SK-N-SH (cell line): Measurements from ENCODE around the gene TTC7B. TPM values are rescaled to one million over a fixed set of nuclear protein-coding genes. Genes with fewer than 3 reads are reported as not detected.

Experiments used
- CTCF ChIA-PET: fragments of 300-600, 350-600 bp; formaldehyde crosslinking; extraction: SDS; loops from one replicate; lab custom pipeline; 2021; lab: Yijun Ruan, JAX
- POLR2A ChIA-PET: fragments of 350-600 bp; sonication (Branson Sonifier 250); formaldehyde crosslinking; extraction: SDS; loops from one replicate; lab custom pipeline; 2020; ENCODE audit warnings: antibody characterized with exemption, inconsistent platforms; lab: Yijun Ruan, JAX
- DNase-seq: peaks from one replicate; pipeline ENCODE4 v3.0.0; 2012
- H2AFZ ChIP-seq: fragments of 200-600 bp; sonication (generic); 2 replicates; pipeline ENCODE4 v1.8.1; 2016; ENCODE audit warnings: antibody characterized with exemption, mild to moderate bottlenecking, low read depth
- H3F3A ChIP-seq: fragments of 200-600 bp; sonication (generic); replicated peaks from 2 replicates; pipeline ENCODE3; 2016; ENCODE audit warnings: antibody characterized with exemption, mild to moderate bottlenecking; ENCODE audit not compliant: insufficient read depth
- H3K27ac ChIP-seq, 2 experiments: fragments of 200-500 bp in 1 of 2; fragments of 200-600 bp in 1 of 2; sonication (Bioruptor generic) in 1 of 2; sonication (generic), shearing (Covaris generic) in 1 of 2; 2 replicates each; pipeline versions ENCODE4 v1.5.1 to v1.6.1; 2014 to 2016; ENCODE audit warnings: low read depth in 2 of 2, inconsistent platforms in 1 of 2, low read length in 1 of 2, mild to moderate bottlenecking in 1 of 2, mixed read lengths in 1 of 2
- H3K27me3 ChIP-seq: fragments of 200-600 bp; sonication (generic), shearing (Covaris generic); 2 replicates; pipeline ENCODE4 v1.6.1; 2016; ENCODE audit warnings: mixed run types; ENCODE audit not compliant: insufficient read depth
- H3K36me3 ChIP-seq, 2 experiments: fragments of 200-500 bp in 1 of 2; fragments of 200-600 bp in 1 of 2; sonication (Bioruptor generic) in 1 of 2; sonication (generic) in 1 of 2; replicated peaks in 1 of 2; 2 replicates each; pipeline versions ENCODE3 to v1.5.1; 2014 to 2016; ENCODE audit warnings: low read length in 1 of 2, mild to moderate bottlenecking in 1 of 2; ENCODE audit not compliant: insufficient read depth in 2 of 2, control insufficient read depth in 1 of 2
- H3K4me1 ChIP-seq, 2 experiments: fragments of 200-500 bp in 1 of 2; fragments of 200-600 bp in 1 of 2; sonication (Bioruptor generic) in 1 of 2; sonication (generic), shearing (Covaris generic) in 1 of 2; 2 replicates each; pipeline versions ENCODE4 v1.5.1 to v1.6.1; 2014 to 2016; ENCODE audit warnings: low read depth in 1 of 2, low read length in 1 of 2, mixed run types in 1 of 2; ENCODE audit not compliant: insufficient read depth in 2 of 2, control insufficient read depth in 1 of 2
- H3K4me2 ChIP-seq: fragments of 200-600 bp; sonication (generic), shearing (Covaris generic); 2 replicates; pipeline ENCODE4 v1.6.1; 2017; ENCODE audit warnings: mixed run types
- H3K4me3 ChIP-seq, 2 experiments: fragments of 200-500 bp in 1 of 2; fragments of 200-600 bp in 1 of 2; sonication (Bioruptor generic) in 1 of 2; sonication (generic), shearing (Covaris generic) in 1 of 2; 2 replicates each; pipeline versions ENCODE4 v1.5.1 to v1.8.1; 2014 to 2016; ENCODE audit warnings: low read depth in 2 of 2, inconsistent platforms in 1 of 2, low read length in 1 of 2, mild to moderate bottlenecking in 1 of 2, mixed read lengths in 1 of 2, moderate library complexity in 1 of 2
- H3K79me2 ChIP-seq: fragments of 200-600 bp; sonication (generic); 2 replicates; pipeline ENCODE4 v1.8.1; 2017; ENCODE audit warnings: mild to moderate bottlenecking; ENCODE audit not compliant: insufficient read depth
- H3K9ac ChIP-seq: fragments of 200-600 bp; sonication (generic); 2 replicates; pipeline ENCODE4 v1.6.1; 2017; ENCODE audit warnings: mixed run types
- H3K9me2 ChIP-seq: fragments of 200-600 bp; sonication (generic); 2 replicates; pipeline ENCODE4 v1.6.1; 2017; ENCODE audit warnings: mixed run types
- H3K9me3 ChIP-seq: fragments of 200-600 bp; sonication (generic); 2 replicates; pipeline ENCODE4 v1.6.1; 2017; ENCODE audit warnings: mixed run types, mild to moderate bottlenecking, moderate library complexity
- H4K20me1 ChIP-seq: fragments of 200-600 bp; sonication (generic); 2 replicates; pipeline ENCODE4 v1.6.1; 2017; ENCODE audit warnings: mild to moderate bottlenecking, mixed run types; ENCODE audit not compliant: insufficient read depth
- EP300 ChIP-seq, 2 experiments: IDR thresholded peaks; 2 replicates each; pipeline versions ENCODE4 v1.4.0 to v1.6.1; 2012; ENCODE audit warnings: borderline replicate concordance in 1 of 2, low read depth in 1 of 2, low read length in 1 of 2
- FOSL2 ChIP-seq: IDR thresholded peaks from 2 replicates; pipeline ENCODE4 v1.4.0; 2012; ENCODE audit warnings: low read depth, mild to moderate bottlenecking, moderate library complexity, borderline replicate concordance
- FOXJ3 ChIP-seq: sonication (generic); formaldehyde crosslinking; IDR thresholded peaks from 2 replicates; pipeline ENCODE4 v1.5.1; 2020; ENCODE audit warnings: mild to moderate bottlenecking, missing genetic modification reagents
- FOXM1 ChIP-seq: IDR thresholded peaks from 2 replicates; pipeline ENCODE4 v1.4.0; 2012; ENCODE audit warnings: low read depth, mild to moderate bottlenecking
- IRF3 ChIP-seq: fragments of 150-350 bp; IDR thresholded peaks from 2 replicates; pipeline ENCODE4 v1.6.1; 2016; ENCODE audit warnings: mild to moderate bottlenecking, low read depth, low read length
- MEF2A ChIP-seq: IDR thresholded peaks from 2 replicates; pipeline ENCODE4 v1.4.0; 2012; ENCODE audit warnings: low read depth, borderline replicate concordance
- MXI1 ChIP-seq: IDR thresholded peaks from 2 replicates; pipeline ENCODE4 v1.6.1; 2012; ENCODE audit warnings: mild to moderate bottlenecking, low read depth, low read length, improper control_type of control experiment
- NFIC ChIP-seq: IDR thresholded peaks from 2 replicates; pipeline ENCODE4 v1.4.0; 2012; ENCODE audit warnings: borderline replicate concordance
- RAD21 ChIP-seq: IDR thresholded peaks from 2 replicates; pipeline ENCODE4 v1.6.1; 2012; ENCODE audit warnings: mild to moderate bottlenecking, low read length
- RFX5 ChIP-seq: IDR thresholded peaks from 2 replicates; pipeline ENCODE4 v1.6.1; 2012; ENCODE audit warnings: mild to moderate bottlenecking, improper control_type of control experiment, low read length
- RXRA ChIP-seq: IDR thresholded peaks from 2 replicates; pipeline ENCODE4 v1.4.0; 2012; ENCODE audit warnings: low read depth, mild to moderate bottlenecking, borderline replicate concordance
- SIN3A ChIP-seq: IDR thresholded peaks from 2 replicates; pipeline ENCODE4 v1.6.1; 2012; ENCODE audit warnings: low read depth, mild to moderate bottlenecking, low read length, moderate library complexity, borderline replicate concordance
- TAF1 ChIP-seq: IDR thresholded peaks from 2 replicates; pipeline ENCODE4 v1.6.1; 2012; ENCODE audit warnings: low read depth, mild to moderate bottlenecking, low read length, moderate library complexity, borderline replicate concordance
- TCF12 ChIP-seq: IDR thresholded peaks from 2 replicates; pipeline ENCODE4 v1.4.0; 2012
- TEAD4 ChIP-seq: IDR thresholded peaks from 2 replicates; pipeline ENCODE4 v1.4.0; 2012; ENCODE audit warnings: mild to moderate bottlenecking, borderline replicate concordance; ENCODE audit not compliant: insufficient read depth
- USF1 ChIP-seq: IDR thresholded peaks from 2 replicates; pipeline ENCODE4 v1.4.0; 2012; ENCODE audit warnings: low read depth, borderline replicate concordance
- WGBS: methylation state at CpG from one replicate; pipeline ENCODE4 v1.1.6; 2017; ENCODE audit warnings: low lambda C conversion rate; 5-methylcytosine and 5-hydroxymethylcytosine counted together
- polyA plus RNA-seq, 3 experiments: library from polyadenylated mRNA; depleted of rRNA; stranded (reverse); fragments of >200 nt; gene quantifications; 2 replicates each; pipeline ENCODE4 v1.2.3, GENCODE V29; 2012
- TF ChIP-seq, protein P1 (sequence below): fragments of 150-350 bp; IDR thresholded peaks from 2 replicates; pipeline ENCODE4 v1.6.1; 2017; ENCODE audit warnings: antibody characterized with exemption, low read length, low read depth, borderline replicate concordance
- TF ChIP-seq, protein P2 (sequence below): IDR thresholded peaks from 2 replicates; pipeline ENCODE4; 2012
- TF ChIP-seq, protein P3 (sequence below): IDR thresholded peaks from 2 replicates; pipeline ENCODE4 v1.4.0; 2012; ENCODE audit warnings: low read depth, borderline replicate concordance

The TTC7B gene
- polyA plus RNA-seq, 1 of the 3 experiments (the other 2 are of a cell fraction): 43.1 TPM

DNA sequence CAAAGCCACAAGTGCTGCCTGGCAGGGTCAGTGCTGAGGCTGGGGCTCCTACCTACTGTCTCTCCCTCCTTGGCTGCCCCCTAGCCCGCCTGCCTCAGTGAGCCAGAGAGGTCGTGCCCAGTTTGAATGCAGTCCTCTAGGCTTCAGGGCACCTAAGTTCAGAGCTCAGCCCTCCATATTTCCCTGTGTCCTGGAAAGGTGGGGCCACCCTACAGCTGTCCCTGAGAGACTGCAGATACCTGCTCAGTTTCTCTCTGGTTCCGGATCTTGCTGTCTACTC is 276.8 kb downstream of the TTC7B start:
- no peaks in the 10 kb centered on the region for H3K9me3 ChIP-seq
- WGBS: 100% methylated on average over 1 of the region's 3 CpGs

More for the DNA sequence above, 276.8 kb downstream of the TTC7B start:
- Histone ChIP-seq H3K27me3 (no peaks in the 10 kb centered on the region), H3K36me3 (peaks cover 0 to 2% of the 10 kb centered on the region in 2 experiments), H4K20me1 (no peaks in the 10 kb centered on the region), H3F3A (no peaks in the 10 kb centered on the region), H3K9me2 (no peaks in the 10 kb centered on the region), H3K9ac (no peak overlapping the region), H3K4me2 (no peak overlapping the region), H3K4me3 (no peak overlapping the region), H3K27ac (no peak overlapping the region), H2AFZ (no peak overlapping the region), H3K4me1 (peaks cover 0 to 11% of the 10 kb centered on the region in 2 experiments; a peak in 1 of 4 replicates), H3K79me2 (no peaks in the 10 kb centered on the region)
- TF ChIP-seq FOXM1 (no peak), FOSL2 (no peak), RXRA (no peak), RAD21 (no peak), FOXJ3 (CRISPR knock-in tag) (no peak), IRF3 (no peak), MXI1 (no peak), SIN3A (no peak), MEF2A (no peak), EP300 (IDR thresholded peaks at IDR 0.05; ENCODE audit: borderline replicate concordance in 1 of 2, low read depth in 1 of 2, low read length in 1 of 2) (no peak), TCF12 (no peak), NFIC (no peak), TEAD4 (no peak), RFX5 (no peak), USF1 (no peak), TAF1 (no peak)
- TF ChIP-seq, protein P1, sequence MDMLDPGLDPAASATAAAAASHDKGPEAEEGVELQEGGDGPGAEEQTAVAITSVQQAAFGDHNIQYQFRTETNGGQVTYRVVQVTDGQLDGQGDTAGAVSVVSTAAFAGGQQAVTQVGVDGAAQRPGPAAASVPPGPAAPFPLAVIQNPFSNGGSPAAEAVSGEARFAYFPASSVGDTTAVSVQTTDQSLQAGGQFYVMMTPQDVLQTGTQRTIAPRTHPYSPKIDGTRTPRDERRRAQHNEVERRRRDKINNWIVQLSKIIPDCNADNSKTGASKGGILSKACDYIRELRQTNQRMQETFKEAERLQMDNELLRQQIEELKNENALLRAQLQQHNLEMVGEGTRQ: no peak
- TF ChIP-seq, protein P2, sequence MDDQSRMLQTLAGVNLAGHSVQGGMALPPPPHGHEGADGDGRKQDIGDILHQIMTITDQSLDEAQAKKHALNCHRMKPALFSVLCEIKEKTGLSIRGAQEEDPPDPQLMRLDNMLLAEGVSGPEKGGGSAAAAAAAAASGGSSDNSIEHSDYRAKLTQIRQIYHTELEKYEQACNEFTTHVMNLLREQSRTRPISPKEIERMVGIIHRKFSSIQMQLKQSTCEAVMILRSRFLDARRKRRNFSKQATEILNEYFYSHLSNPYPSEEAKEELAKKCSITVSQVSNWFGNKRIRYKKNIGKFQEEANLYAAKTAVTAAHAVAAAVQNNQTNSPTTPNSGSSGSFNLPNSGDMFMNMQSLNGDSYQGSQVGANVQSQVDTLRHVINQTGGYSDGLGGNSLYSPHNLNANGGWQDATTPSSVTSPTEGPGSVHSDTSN: no peak
- TF ChIP-seq, protein P3, sequence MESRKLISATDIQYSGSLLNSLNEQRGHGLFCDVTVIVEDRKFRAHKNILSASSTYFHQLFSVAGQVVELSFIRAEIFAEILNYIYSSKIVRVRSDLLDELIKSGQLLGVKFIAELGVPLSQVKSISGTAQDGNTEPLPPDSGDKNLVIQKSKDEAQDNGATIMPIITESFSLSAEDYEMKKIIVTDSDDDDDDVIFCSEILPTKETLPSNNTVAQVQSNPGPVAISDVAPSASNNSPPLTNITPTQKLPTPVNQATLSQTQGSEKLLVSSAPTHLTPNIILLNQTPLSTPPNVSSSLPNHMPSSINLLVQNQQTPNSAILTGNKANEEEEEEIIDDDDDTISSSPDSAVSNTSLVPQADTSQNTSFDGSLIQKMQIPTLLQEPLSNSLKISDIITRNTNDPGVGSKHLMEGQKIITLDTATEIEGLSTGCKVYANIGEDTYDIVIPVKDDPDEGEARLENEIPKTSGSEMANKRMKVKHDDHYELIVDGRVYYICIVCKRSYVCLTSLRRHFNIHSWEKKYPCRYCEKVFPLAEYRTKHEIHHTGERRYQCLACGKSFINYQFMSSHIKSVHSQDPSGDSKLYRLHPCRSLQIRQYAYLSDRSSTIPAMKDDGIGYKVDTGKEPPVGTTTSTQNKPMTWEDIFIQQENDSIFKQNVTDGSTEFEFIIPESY: no peak
- ChIA-PET CTCF (interaction anchor here (0.6 kb wide), 1 partner anchor 82 kb away, joined by 3 read pairs; no protein-coding TSS in a partner anchor), POLR2A (no interaction called here)
- DNase-seq: no peak
